ENCODE results near the gene FAM20B.
"Not testable (repeated sequence)": the region's sequence is repeated elsewhere in the genome, so short reads cannot be mapped to it uniquely, and the experiment has no call there.

Gene FAM20B

DNA sequence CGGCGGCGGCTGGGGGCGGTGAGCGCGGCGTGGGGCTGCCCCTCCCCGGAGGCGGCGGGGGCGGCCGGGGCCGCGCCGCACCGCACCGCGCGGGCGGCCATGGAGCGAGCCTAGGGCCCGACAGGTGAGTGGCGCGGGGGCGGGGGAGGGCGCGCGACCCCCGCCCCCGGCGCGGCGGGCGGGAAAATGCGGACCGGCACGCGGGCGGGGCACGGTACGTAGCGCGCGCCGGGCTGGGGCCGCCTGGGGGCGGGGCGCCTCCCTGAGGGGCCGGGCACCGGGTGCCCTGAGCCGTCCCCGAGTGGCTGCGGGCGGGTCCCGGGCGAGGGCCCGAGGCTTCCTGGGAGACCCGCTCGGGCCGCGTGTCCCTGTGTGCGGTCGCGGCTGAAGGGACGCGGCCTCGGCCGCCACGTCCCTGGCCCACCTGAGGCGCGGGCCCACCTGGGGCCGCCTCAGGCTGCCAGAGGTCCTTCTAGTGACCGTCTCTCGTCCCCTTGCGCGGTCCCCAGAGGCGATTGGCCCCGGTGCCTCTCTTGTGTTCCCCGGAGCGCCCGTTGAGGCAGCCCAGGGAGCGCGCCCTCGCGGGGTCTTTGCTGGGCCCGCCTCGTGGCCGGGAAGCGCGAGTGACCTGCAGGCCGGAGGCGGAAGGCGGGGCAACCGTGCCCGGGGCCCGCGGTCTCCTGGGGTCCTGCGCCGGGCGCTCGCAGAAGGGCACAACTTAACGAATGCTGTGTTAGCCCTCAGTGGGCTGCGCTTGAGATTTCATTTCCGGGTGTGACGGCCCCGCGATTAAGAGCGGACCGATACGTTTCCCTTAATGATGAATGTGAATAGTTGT lies 500 bp downstream of the FAM20B start:
- DNase-seq = peak; percentile 50

DNA sequence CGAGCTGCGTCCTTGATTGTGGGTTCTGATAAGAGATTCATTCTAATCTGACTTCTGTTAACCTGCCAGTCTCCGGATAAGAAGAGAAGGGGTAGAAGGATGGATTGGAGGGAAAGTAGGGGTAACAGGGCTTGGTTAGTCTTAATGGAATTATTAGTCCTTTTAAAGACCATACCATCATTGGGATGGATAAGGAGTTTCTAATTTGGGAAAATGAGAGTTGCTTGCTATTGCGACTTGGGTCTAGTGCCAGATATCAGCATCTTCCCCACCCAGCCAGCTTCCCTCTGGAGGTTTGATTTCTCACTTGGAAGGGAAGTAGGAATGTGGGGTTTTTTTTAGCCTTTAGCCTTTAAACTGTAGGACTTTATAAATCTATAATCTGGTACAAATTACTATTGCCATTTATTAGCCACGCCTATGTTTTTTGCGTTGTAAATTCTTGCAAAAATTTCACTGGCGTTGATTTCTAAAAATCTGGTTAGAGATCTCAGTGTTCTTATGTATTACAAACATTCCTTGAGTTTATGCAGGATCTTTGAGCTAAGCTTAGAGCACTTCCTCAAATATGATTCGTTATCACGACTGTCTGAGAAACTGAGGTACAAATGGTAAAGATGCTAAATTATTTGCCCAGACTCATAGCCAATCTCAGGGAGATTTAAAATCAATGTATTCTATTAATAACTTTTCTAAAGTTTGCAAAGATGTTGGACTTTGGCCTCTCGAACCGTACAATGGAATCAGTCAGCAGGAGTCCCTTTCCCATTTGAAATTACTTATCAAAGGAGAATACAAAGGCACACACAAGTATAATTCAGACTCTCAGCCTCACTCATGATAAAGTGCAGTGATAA lies 1.3 kb downstream of the FAM20B start:
- DNase-seq = no peak

DNA sequence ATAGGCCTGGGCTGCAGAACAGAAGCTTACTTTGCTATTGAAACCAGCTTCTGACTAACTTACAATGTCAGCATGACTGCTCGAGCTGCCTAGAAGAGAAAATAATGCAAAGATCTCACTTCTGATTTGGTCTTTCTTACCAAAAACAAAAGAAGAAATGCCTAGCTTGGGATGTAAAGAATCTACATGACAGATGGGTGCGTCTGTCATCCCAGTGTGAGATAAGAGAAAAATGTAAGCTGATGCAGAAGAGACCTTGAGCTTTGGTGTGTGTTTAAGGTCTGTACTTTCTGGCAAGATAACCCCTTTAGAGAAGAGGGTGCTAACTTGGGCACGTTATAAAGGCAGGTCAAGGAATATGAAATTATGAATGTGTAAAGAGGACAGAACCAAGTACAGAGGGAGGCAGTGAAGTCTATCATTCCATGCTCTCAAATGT lies 3.6 kb downstream of the FAM20B start:
- no peak for DNase-seq

DNA sequence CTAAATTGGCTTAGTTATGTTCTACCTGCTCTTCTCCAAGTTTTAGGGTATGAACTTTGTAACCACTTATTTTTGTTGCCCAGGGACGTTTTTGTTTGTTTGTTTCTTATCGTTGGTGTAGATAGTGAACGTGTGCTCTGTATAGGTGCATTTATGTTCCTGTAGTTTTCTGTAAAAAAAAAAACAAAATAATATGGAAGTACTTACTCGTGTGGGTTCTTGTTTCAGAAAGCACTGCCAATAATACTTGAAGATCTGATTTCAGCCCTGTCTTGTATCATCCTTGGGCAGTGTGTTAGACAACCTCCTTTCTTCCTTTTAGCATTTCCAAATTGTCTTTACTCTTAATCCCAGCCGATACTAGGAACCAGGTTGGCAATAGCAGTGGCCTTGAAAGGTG lies 4.4 kb downstream of the FAM20B start:
- no peak for DNase-seq

DNA sequence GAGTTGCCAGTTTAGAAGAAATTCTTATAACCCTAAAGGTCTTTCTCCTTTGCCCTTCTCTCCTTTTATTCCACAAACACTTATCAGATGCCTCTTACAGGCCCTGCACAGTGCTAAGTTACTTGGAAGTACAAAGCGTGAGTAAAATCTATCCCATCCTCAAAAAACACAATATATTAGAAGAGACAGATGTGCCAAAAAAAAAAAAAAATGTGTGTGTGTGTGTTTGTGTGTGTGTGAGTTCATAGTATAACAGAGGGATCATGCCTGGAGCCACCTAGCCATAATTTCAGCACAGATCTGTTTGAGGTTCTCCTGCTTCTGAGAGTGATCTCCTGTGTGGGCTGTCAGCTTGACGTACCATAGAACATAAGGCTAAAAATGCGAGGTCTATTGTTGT lies 5.0 kb downstream of the FAM20B start:
- DNase-seq = no peak

DNA sequence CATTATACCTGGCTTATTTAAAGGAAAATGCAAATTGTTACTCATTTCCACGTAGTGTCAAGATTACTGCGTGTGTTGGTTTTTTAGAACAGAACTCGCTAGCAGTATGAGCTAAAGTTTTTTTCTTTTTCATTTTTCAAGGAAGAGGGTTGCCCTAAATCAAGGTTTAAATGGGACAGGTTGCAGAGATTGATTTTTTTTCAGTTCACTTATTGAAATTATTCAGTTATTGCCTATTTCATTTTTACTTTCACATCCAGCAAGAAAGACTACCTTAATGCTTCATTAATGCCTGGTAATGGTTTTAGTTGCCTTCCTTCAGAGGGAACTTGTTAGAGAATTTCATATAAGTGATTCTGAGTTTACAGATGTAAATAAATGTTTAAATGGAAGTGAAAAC lies 5.6 kb downstream of the FAM20B start:
- DNase-seq = no peak

DNA sequence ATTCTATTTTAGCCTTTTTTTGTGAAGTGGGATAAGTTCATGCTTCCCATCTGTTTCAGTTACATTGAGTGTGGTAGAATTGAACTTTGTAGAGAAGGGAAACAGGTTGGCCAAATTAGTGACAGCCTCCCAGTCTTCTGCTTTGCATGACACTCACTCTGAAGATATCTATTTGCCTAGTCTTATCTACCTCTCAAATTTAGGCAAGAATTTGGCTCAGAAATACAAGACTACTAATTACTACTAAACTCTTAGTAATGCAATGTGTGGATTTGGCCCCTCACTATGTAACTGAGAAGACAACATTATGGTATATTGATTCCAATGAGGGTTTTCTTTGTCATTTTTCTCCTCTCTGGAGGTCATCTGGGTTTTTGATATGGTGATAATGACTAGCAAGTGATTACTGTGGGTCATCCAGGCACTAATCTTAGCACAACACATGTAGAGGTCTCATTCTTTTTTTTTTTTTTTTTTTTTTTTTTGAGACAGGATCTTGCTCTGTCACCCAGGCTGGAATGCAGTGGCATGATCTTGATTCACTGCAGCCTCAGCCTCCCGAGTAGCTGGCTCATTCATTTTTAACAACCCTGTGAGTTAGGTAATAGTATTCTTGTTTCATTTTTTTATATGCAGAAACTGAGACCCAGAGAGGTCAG lies 6.3 kb downstream of the FAM20B start:
- DNase-seq = no peak

DNA sequence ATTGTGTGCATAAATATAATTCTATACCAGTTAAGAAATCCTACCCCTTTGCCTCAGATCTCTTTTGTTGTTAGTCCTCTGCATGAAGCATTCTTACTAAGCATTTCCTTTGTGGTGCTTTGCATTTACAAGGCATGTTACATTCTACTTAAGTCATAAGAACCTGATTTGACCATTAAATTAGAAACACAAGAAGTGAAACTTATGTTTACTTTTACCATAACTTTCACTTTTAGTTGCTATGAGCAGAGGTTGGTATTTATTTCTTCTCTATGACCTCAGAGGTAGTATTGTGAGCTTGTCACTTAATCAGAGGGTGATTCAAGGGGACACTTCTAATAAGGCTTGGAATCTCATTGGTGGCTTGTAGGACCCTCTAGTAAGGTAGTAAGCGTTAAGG lies 9.0 kb downstream of the FAM20B start:
- DNase-seq = no peak

DNA sequence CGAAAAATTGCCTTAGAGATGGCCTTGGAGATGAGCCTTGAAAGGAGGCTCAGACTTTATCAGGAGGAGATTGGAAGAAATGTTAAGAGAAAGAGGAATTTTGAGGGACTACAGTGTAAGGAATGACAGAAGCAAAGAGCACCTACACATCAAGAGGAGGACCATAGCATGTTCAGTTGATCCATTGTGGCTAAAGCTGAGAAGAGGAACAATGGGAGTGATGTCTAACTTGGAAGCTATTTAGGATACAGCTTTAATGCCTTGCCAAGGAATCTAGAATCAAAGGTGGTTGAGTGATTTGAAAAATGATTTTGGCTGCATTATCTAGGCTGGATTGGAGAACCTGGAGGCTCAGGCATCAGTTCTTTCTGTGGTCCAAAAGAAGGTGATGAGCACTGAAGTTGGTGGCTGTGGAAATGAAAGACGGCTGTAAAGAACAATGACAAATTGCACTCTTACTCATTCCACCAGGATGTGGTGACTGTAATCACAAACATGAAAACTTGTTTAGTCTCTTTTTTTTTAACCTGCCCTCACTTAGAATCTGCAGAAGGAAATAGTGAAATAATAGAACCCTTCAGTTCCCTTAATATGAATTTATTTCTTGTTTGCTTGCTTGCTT lies 11.3 kb downstream of the FAM20B start:
- DNase-seq = no peak

DNA sequence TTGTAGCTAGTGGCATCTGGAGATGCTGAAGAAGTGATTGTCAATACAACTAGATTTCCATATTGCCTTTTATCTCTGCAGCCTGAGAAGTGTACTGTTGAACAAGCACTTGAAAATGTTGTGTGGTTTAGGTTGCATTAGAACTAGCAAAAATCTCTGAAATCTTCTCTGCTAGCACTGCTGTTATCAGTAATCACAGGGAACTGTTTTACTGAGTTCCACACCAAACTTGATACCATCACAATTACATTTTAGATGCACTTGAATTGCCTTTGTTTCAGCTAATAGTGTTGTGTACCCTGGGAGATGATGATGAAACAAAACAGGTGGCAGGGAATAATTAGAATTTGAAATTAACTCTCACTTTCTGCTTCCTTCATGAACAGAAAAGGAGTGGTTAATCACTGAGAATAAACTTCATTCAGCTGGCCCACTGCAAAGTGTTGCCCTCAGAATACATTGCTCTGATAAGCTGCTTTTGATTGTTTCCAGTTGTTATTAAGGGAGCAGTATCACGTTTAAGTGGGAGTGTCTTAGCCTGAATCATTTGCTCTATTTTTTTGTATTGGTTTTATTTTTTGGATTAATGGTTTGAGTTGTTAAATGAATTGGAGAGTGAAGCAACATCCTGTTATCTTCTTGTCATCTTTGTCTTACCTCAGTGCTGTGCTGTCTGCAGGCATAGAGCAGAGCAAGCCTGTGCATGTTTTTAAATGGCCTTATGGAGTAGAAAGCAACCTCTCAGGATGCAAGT lies 13.0 kb downstream of the FAM20B start:
- DNase-seq = peak; percentile 30

DNA sequence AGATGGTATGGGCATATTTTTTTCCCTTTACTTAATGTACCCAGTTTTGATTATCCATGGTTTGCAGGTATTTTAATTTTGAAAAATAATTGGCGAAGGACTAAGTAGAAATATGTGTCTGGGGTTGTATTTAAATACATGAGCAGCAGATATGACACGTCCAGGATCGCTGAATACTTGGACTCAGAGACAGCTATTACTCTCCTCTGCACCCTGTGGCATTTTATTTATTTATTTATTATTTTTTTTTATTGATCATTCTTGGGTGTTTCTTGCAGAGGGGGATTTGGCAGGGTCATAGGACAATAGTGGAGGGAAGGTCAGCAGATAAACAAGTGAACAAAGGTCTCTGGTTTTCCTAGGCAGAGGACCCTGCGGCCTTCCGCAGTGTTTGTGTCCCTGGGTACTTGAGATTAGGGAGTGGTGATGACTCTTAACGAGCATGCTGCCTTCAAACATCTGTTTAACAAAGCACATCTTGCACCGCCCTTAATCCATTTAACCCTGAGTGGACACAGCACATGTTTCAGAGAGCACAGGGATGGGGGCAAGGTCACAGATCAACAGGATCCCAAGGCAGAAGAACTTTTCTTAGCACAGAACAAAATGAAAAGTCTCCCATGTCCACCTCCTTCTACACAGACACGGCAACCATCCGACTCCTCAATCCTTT lies 13.9 kb downstream of the FAM20B start:
- DNase-seq = not testable (repeated sequence)

DNA sequence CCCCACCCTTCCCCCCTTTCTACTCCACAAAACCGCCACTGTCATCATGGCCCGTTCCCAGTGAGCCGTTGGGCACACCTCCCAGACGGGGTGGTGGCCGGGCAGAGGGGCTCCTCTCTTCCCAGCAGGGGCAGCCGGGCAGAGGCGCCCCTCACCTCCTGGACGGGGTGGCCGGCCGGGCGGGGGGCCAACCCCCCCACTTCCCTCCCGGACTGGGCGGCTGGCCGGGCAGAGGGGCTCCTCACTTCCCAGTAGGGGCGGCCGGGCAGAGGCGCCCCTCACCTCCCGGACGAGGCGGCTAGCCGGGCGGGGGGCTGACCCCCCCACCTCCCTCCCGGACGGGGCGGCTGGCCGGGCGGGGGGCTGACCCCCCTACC lies 14.5 kb downstream of the FAM20B start:
- DNase-seq = not testable (repeated sequence)

DNA sequence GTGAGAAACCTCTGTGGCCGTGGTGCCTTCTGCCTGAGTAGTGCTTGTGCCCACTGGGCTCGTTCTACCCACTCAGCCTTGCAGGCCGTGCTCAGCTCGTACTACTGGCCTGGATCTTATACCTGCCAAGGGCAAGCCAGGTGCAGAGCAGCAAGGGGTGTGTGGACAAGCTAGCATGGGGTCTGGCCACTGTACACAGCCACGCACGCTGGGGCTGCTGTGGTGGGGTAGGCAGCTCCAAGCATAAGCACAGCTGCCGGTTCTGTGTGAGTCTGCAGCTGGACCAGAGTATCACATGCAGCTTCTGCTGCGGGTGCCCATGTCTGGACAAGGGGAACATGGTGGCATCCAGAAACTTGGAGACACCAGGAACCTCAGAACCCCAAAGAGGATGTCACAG lies 16.4 kb downstream of the FAM20B start:
- no peak for DNase-seq

DNA sequence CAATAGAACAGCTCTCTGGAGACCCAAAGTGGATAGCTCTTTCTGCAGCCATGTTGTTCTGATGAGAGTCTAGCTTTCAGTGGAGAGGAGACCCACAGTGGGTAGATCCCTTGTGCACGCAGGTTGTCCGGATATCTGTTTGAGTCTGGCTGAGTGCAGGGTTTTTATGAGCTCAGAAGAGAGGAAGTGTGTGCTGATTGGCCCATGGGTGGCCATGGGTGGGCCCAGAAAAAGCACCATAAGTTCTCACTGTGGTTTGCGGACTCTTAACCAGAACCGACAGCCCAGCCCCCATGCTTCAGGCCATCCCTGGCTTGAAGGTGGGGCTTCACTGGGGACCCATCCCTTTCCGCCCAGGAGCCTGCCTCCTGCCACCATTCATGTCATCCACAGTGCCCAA lies 17.0 kb downstream of the FAM20B start:
- no peak for DNase-seq

DNA sequence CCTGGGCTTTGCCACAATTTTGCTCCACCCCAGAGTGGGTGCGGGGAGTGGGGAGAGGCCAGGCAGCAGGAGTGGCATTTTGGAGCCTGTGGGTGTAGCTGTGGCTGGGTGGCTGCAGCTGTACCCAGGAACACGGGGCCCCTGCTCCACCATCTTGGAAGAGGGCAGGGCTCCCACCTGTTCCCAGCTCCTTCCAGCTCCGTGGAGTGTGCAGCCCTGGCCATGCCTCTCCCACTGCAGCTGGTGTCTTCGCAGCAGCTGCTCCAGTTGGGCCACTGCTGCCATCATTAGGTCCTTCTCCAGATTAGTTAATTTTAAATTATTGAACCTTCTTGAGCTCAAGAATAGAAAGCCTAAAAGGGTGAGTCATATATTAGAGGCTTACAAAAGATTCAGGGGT lies 17.6 kb downstream of the FAM20B start:
- no peak for DNase-seq

DNA sequence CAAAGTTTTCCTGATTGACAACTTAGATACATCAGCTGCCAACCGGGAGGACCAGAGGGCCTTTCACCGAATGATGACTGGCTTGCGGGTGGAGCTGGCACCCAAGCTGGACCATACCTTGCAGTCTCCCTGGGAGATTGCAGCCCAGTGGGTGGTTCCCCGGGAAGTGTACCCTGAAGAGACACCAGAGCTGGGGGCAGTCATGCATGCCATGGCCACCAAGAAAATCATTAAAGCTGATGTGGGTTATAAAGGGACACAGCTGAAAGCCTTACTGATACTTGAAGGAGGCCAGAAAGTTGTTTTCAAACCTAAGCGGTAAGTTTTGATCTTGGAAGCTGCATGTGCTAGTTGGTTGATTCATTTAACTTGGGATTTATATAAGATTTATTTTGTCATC lies 18.2 kb downstream of the FAM20B start:
- DNase-seq = no peak

DNA sequence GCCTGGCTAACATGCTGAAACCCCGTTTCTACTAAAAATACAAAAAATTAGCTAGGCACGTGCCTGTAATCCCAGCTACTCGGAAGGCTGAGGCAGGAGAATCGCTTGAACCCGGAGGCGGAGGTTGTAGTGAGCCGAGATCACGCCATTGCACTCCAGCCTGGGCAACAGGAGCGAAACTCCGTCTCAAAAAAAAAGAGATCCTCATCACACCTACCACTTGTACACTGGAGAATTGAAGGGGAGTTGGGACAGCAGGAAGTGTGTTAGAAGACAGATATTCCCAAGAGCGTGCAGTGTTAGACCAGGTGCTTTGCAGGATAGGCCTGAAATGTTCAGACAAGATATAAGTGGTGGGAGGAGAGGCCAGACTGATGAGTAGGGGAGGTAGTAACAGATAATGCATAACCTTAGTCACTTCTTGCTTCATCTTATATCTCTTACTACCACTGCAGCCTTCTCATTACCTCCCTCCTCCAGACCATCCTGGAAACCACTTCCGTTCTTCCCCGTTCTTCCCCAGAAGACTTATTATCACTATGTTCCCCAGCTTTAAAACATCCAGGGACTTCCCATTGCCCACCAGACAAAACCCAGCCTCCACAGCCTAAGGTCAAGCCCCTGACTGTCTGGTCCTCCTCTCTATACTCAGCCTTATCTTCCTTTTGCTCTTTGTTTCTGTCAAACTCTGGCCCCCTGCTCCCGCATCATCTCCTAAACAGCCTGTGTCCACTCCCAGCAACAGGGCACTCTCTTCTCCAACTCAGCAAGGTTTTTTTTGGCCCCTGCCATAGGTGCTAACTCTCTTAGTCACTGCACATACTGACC lies 21.3 kb downstream of the FAM20B start:
- DNase-seq = no peak

DNA sequence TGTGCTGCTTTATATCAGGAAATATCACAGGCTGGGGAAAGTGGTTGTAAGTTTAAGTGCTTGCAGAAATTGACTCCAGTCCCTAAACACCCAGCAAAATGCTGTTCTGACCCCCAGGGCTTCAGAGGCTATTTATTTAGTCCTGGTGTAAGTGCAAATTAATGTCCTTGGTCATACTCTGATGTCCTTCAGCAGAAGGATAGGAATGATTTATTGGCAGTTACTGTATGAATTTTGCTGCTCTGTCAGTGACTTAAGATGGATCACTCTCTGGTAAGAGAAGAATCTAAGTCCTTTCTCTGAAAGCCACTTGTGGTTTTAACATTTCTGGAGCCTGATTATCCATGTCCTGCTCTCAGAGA lies 21.9 kb downstream of the FAM20B start:
- no peak for DNase-seq

DNA sequence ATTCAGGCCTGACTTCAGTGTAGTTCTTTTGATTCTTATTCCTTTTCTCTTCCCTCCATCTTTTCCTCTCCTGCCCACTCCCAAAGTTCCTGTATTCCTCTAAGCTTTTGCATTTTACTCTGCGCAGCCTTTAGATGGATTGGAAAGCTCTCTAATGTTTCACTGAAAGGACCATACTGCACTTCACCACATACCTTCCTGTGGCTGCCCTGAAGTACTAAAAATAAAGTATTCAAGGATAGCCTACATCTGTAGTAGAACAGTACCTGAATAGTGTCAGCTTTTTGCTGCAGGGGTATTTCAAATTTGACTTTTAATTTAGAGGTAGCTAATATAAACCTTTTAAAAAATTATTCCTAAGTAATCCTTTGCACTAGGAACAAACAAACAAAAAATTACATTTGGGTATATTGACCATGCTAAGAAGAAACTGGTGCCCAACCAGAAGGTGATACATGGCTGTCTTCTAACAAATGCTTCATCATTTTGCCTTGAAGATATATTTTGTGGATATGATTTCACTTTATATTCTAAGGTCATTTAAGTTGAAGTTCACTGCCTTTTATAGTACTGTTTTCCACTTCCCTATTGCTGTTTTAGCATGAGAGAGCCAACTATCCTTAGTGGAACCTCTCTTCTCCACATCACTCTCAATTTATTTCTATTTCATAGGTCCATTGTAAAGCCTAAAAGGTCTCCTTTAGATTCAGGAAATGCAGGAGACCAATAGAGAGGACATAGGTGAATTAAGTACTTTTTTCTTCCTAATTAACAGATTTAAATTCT lies 22.8 kb downstream of the FAM20B start:
- no peak for DNase-seq

DNA sequence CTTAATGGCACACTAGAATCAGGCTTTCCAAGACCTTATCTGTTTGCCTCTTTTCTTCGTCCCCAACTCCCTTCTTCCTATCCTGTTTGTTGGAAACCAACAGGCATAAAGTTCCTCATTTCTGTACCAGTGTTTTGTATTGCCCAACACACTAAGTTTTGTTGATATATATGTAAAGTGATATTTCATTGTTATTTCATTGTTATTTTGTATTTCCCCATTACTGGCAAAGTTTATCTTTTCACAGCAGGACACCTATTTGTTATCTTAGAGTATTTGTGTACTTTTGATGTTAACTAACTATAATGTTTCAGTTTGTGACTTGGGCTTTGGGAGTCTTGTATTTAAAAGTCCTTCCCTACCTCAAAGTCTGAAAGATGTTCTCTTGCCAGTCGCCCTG lies 27.1 kb downstream of the FAM20B start:
- no peak for DNase-seq
